Measurements from ENCODE around the gene SPESP1. TPM values are rescaled to one million over a fixed set of nuclear protein-coding genes. Genes with fewer than 3 reads are reported as not detected.

The SPESP1 gene
- total and polyA plus RNA-seq, 4 donors = 0.33 to 3.2 (median 1.4) TPM

- DNase-seq (ENCODE audit: low spot score) = no peak
- Histone ChIP-seq H3K4me1 (ENCODE audit: control insufficient read depth in 4 of 4, insufficient read depth in 4 of 4, low read length in 3 of 4) (no peaks in the 10 kb centered on the region), H3K27ac (ENCODE audit: low read depth in 1 of 2, low read length in 2 of 2) (no peak overlapping the region), H3K9ac (ENCODE audit: low read depth in 1 of 2, low read length in 2 of 2) (no peak overlapping the region), H3K36me3 (ENCODE audit: control insufficient read depth in 4 of 4, insufficient read depth in 3 of 4, low read depth in 1 of 4, low read length in 3 of 4) (no peaks in the 10 kb centered on the region), H3K4me3 (ENCODE audit: low read depth in 1 of 3, low read length in 3 of 3) (no peak overlapping the region), H3K27me3 (ENCODE audit: control insufficient read depth in 4 of 4, insufficient read depth in 4 of 4, low read length in 3 of 4) (no peaks in the 10 kb centered on the region), H3K9me3 (ENCODE audit: control insufficient read depth in 4 of 4, low read length in 3 of 4) (no peaks in the 10 kb centered on the region)
- TF ChIP-seq CTCF (IDR thresholded peaks at IDR 0.05; ENCODE audit: low read depth, low read length, missing input control) (no peak), REST (IDR thresholded peaks at IDR 0.05) (no peak), RAD21 (IDR thresholded peaks at IDR 0.05) (no peak), MAX (IDR thresholded peaks at IDR 0.05) (no peak), TAF1 (conservative IDR thresholded peaks at IDR 0.05) (no peak), GABPA (IDR thresholded peaks at IDR 0.05 in 1 of 2, conservative IDR thresholded peaks at IDR 0.05 in 1 of 2) (no peak), ATF3 (IDR thresholded peaks at IDR 0.05) (no peak)
- 83% methylated on average over 4 of the region's 4 CpGs for WGBS
Measured at GRCh38 chr15:68951813-68952212, 21.5 kb downstream of the SPESP1 start.

GRCh38 chr15:68957696-68958095 is 27.4 kb downstream of the SPESP1 start:
- no peaks in the 10 kb centered on the region for H3K36me3 ChIP-seq (ENCODE audit: control insufficient read depth in 4 of 4, insufficient read depth in 3 of 4, low read depth in 1 of 4, low read length in 3 of 4)
- no peaks in the 10 kb centered on the region for H3K9me3 ChIP-seq (ENCODE audit: control insufficient read depth in 4 of 4, low read length in 3 of 4)
- no peaks in the 10 kb centered on the region for H3K4me1 ChIP-seq (ENCODE audit: control insufficient read depth in 4 of 4, insufficient read depth in 4 of 4, low read length in 3 of 4)
- H3K27me3 ChIP-seq (ENCODE audit: control insufficient read depth in 4 of 4, insufficient read depth in 4 of 4, low read length in 3 of 4) = no peaks in the 10 kb centered on the region
- no peak overlapping the region for H3K9ac ChIP-seq (ENCODE audit: low read depth in 1 of 2, low read length in 2 of 2)
- DNase-seq (ENCODE audit: low spot score) = no peak
- no peak overlapping the region for H3K27ac ChIP-seq (ENCODE audit: low read depth in 1 of 2, low read length in 2 of 2)
- no peak overlapping the region for H3K4me3 ChIP-seq (ENCODE audit: low read depth in 1 of 3, low read length in 3 of 3)
- 89% methylated on average over 3 of the region's 3 CpGs for WGBS
- TF ChIP-seq FOXA2 (IDR thresholded peaks at IDR 0.05) (no peak), HNF4A (conservative IDR thresholded peaks at IDR 0.05) (no peak), ATF3 (IDR thresholded peaks at IDR 0.05) (no peak), NR2F2 (IDR thresholded peaks at IDR 0.05) (no peak), YY1 (IDR thresholded peaks at IDR 0.05) (no peak), REST (IDR thresholded peaks at IDR 0.05) (no peak), SP1 (IDR thresholded peaks at IDR 0.05) (no peak), FOXA1 (IDR thresholded peaks at IDR 0.05) (no peak), RAD21 (IDR thresholded peaks at IDR 0.05) (no peak), GABPA (IDR thresholded peaks at IDR 0.05 in 1 of 2, conservative IDR thresholded peaks at IDR 0.05 in 1 of 2) (no peak), CTCF (IDR thresholded peaks at IDR 0.05; ENCODE audit: low read depth, low read length, missing input control) (no peak), HNF4G (IDR thresholded peaks at IDR 0.05) (no peak), JUND (IDR thresholded peaks at IDR 0.05) (no peak), ZBTB33 (IDR thresholded peaks at IDR 0.05) (no peak), MAX (IDR thresholded peaks at IDR 0.05) (no peak), TAF1 (conservative IDR thresholded peaks at IDR 0.05) (no peak), RXRA (IDR thresholded peaks at IDR 0.05) (no peak)

All from liver (tissue), 9 donors.